Stimulated activated CD8-positive, alpha-beta memory T cell treated with anti-CD3 and anti-CD28 coated beads, Interleukin-12 subunit alpha, Interleukin-12 subunit beta, amount 100 ng/mL, for 1 hour (primary cell): Measurements from ENCODE around the gene TMCC1.

Experiments
- DNase-seq: peaks from one replicate; pipeline ENCODE4 v3.0.0-alpha.2; 2020; ENCODE audit warnings: low read depth

TMCC1 gene

GRCh38 chr3:129608087-129608935 lies 285.2 kb downstream of the TMCC1 start:
- no peak for DNase-seq

GRCh38 chr3:129607391-129608068 lies 286.0 kb downstream of the TMCC1 start:
- no peak for DNase-seq

- DNase-seq, result no peak
Measured at GRCh38 chr3:129606636-129607390, 286.7 kb downstream of the TMCC1 start, which contains the start of gene PLXND1. Gene PLXND1, minus strand, starts transcription at chr3:129606676. Its CDS starts 37 bp downstream, at chr3:129606639.

GRCh38 chr3:129605922-129606635 lies 287.4 kb downstream of the TMCC1 start:
- no peak for DNase-seq

GRCh38 chr3:129605203-129605921 lies 288.1 kb downstream of the TMCC1 start:
- DNase-seq, result no peak

- DNase-seq, result no peak
Measured at GRCh38 chr3:129604767-129605166, 288.7 kb downstream of the TMCC1 start.

GRCh38 chr3:129603991-129604749 lies 289.3 kb downstream of the TMCC1 start:
- DNase-seq, result no peak

GRCh38 chr3:129603561-129603942 lies 290.0 kb downstream of the TMCC1 start:
- no peak for DNase-seq

- DNase-seq, result no peak
Measured at GRCh38 chr3:129602730-129603560, 290.6 kb downstream of the TMCC1 start.

- DNase-seq, result no peak
Measured at GRCh38 chr3:129602309-129602708, 291.2 kb downstream of the TMCC1 start.

GRCh38 chr3:129601713-129602112 lies 291.8 kb downstream of the TMCC1 start:
- DNase-seq, result no peak

- no peak for DNase-seq
Measured at GRCh38 chr3:129600348-129600747, 293.2 kb downstream of the TMCC1 start.

GRCh38 chr3:129599607-129600006 lies 293.9 kb downstream of the TMCC1 start:
- DNase-seq, result no peak

GRCh38 chr3:129599073-129599472 lies 294.4 kb downstream of the TMCC1 start:
- DNase-seq, result no peak

- no peak for DNase-seq
Measured at GRCh38 chr3:129598484-129598883, 295.0 kb downstream of the TMCC1 start.

GRCh38 chr3:129598000-129598381 lies 295.5 kb downstream of the TMCC1 start:
- DNase-seq, result no peak
